ENCODE measurements around the gene TIMM13.

TIMM13 gene

GRCh38 chr19:2431318-2432055 lies 4.1 kb upstream of the TIMM13 start:
- Histone ChIP-seq H3K9me3 (ENCODE audit: control insufficient read depth in 2 of 2, low read length in 2 of 2) (no peaks in the 10 kb centered on the region), H3K36me3 (ENCODE audit: control insufficient read depth in 2 of 2, insufficient read depth in 2 of 2, low read length in 2 of 2) (peaks cover 13 to 26% of the 10 kb centered on the region in 2 donors), H3K4me1 (ENCODE audit: control insufficient read depth in 2 of 2, insufficient read depth in 2 of 2, low read length in 2 of 2) (peaks cover 8 to 13% of the 10 kb centered on the region in 2 donors), H3K4me3 (ENCODE audit: low read length in 2 of 2) (no peak overlapping the region), H3K27me3 (ENCODE audit: control insufficient read depth in 2 of 2, insufficient read depth in 2 of 2, low read length in 2 of 2) (no peaks in the 10 kb centered on the region), H3K27ac (ENCODE audit: low read depth in 2 of 2, low read length in 2 of 2) (no peak overlapping the region), H3K9ac (ENCODE audit: low read depth in 1 of 2, low read length in 2 of 2) (no peak overlapping the region)

- no peak overlapping the region for H3K9ac ChIP-seq (ENCODE audit: low read depth in 1 of 2, low read length in 2 of 2)
- H3K36me3 ChIP-seq (ENCODE audit: control insufficient read depth in 2 of 2, insufficient read depth in 2 of 2, low read length in 2 of 2): peaks cover 18 to 24% of the 10 kb centered on the region in 2 donors
- H3K4me1 ChIP-seq (ENCODE audit: control insufficient read depth in 2 of 2, insufficient read depth in 2 of 2, low read length in 2 of 2): peaks cover 16 to 22% of the 10 kb centered on the region in 2 donors
- no peaks in the 10 kb centered on the region for H3K9me3 ChIP-seq (ENCODE audit: control insufficient read depth in 2 of 2, low read length in 2 of 2)
- no peak overlapping the region for H3K4me3 ChIP-seq (ENCODE audit: low read length in 2 of 2)
- H3K27me3 ChIP-seq (ENCODE audit: control insufficient read depth in 2 of 2, insufficient read depth in 2 of 2, low read length in 2 of 2): no peaks in the 10 kb centered on the region
- no peak overlapping the region for H3K27ac ChIP-seq (ENCODE audit: low read depth in 2 of 2, low read length in 2 of 2)
Measured at GRCh38 chr19:2429917-2430535, 2.6 kb upstream of the TIMM13 start.

GRCh38 chr19:2428756-2429711 lies 1.6 kb upstream of the TIMM13 start:
- H3K4me1 ChIP-seq (ENCODE audit: control insufficient read depth in 2 of 2, insufficient read depth in 2 of 2, low read length in 2 of 2): peaks cover 16 to 22% of the 10 kb centered on the region in 2 donors
- peak overlapping the region in 1 of 2 donors; percentile 97 for H3K27ac ChIP-seq (ENCODE audit: low read depth in 2 of 2, low read length in 2 of 2)
- no peaks in the 10 kb centered on the region for H3K27me3 ChIP-seq (ENCODE audit: control insufficient read depth in 2 of 2, insufficient read depth in 2 of 2, low read length in 2 of 2)
- no peak overlapping the region for H3K4me3 ChIP-seq (ENCODE audit: low read length in 2 of 2)
- H3K36me3 ChIP-seq (ENCODE audit: control insufficient read depth in 2 of 2, insufficient read depth in 2 of 2, low read length in 2 of 2): peaks cover 15 to 17% of the 10 kb centered on the region in 2 donors
- H3K9me3 ChIP-seq (ENCODE audit: control insufficient read depth in 2 of 2, low read length in 2 of 2): no peaks in the 10 kb centered on the region
- no peak overlapping the region for H3K9ac ChIP-seq (ENCODE audit: low read depth in 1 of 2, low read length in 2 of 2)

GRCh38 chr19:2428321-2428690 lies 920 bp upstream of the TIMM13 start:
- Histone ChIP-seq H3K9me3 (ENCODE audit: control insufficient read depth in 2 of 2, low read length in 2 of 2) (no peaks in the 10 kb centered on the region), H3K4me3 (ENCODE audit: low read length in 2 of 2) (peak overlapping the region; percentile 86 to 92), H3K27ac (ENCODE audit: low read depth in 2 of 2, low read length in 2 of 2) (peak overlapping the region; percentile 95 to 97), H3K27me3 (ENCODE audit: control insufficient read depth in 2 of 2, insufficient read depth in 2 of 2, low read length in 2 of 2) (no peaks in the 10 kb centered on the region), H3K4me1 (ENCODE audit: control insufficient read depth in 2 of 2, insufficient read depth in 2 of 2, low read length in 2 of 2) (peaks cover 16 to 22% of the 10 kb centered on the region in 2 donors), H3K36me3 (ENCODE audit: control insufficient read depth in 2 of 2, insufficient read depth in 2 of 2, low read length in 2 of 2) (peaks cover 13 to 15% of the 10 kb centered on the region in 2 donors), H3K9ac (ENCODE audit: low read depth in 1 of 2, low read length in 2 of 2) (peak overlapping the region; percentile 89)

- Histone ChIP-seq H3K27ac (ENCODE audit: low read depth in 2 of 2, low read length in 2 of 2) (peak overlapping the region; percentile 95 to 97), H3K27me3 (ENCODE audit: control insufficient read depth in 2 of 2, insufficient read depth in 2 of 2, low read length in 2 of 2) (no peaks in the 10 kb centered on the region), H3K4me1 (ENCODE audit: control insufficient read depth in 2 of 2, insufficient read depth in 2 of 2, low read length in 2 of 2) (peaks cover 16 to 22% of the 10 kb centered on the region in 2 donors), H3K36me3 (ENCODE audit: control insufficient read depth in 2 of 2, insufficient read depth in 2 of 2, low read length in 2 of 2) (peaks cover 9 to 15% of the 10 kb centered on the region in 2 donors), H3K9me3 (ENCODE audit: control insufficient read depth in 2 of 2, low read length in 2 of 2) (no peaks in the 10 kb centered on the region), H3K4me3 (ENCODE audit: low read length in 2 of 2) (peak overlapping the region; percentile 86 to 92), H3K9ac (ENCODE audit: low read depth in 1 of 2, low read length in 2 of 2) (peak overlapping the region; percentile 89)
Measured at GRCh38 chr19:2426611-2427428, 566 bp downstream of the TIMM13 start.

- Histone ChIP-seq H3K27me3 (ENCODE audit: control insufficient read depth in 2 of 2, insufficient read depth in 2 of 2, low read length in 2 of 2) (no peaks in the 10 kb centered on the region), H3K4me1 (ENCODE audit: control insufficient read depth in 2 of 2, insufficient read depth in 2 of 2, low read length in 2 of 2) (peaks cover 16 to 22% of the 10 kb centered on the region in 2 donors), H3K27ac (ENCODE audit: low read depth in 2 of 2, low read length in 2 of 2) (no peak overlapping the region), H3K9ac (ENCODE audit: low read depth in 1 of 2, low read length in 2 of 2) (peak overlapping the region; percentile 14 to 89), H3K36me3 (ENCODE audit: control insufficient read depth in 2 of 2, insufficient read depth in 2 of 2, low read length in 2 of 2) (peaks cover 5 to 7% of the 10 kb centered on the region in 2 donors), H3K4me3 (ENCODE audit: low read length in 2 of 2) (peak overlapping the region in 1 of 2 donors; percentile 86), H3K9me3 (ENCODE audit: control insufficient read depth in 2 of 2, low read length in 2 of 2) (no peaks in the 10 kb centered on the region)
Measured at GRCh38 chr19:2425622-2426581, 1.5 kb downstream of the TIMM13 start.

- no peaks in the 10 kb centered on the region for H3K9me3 ChIP-seq (ENCODE audit: control insufficient read depth in 2 of 2, low read length in 2 of 2)
- H3K27me3 ChIP-seq (ENCODE audit: control insufficient read depth in 2 of 2, insufficient read depth in 2 of 2, low read length in 2 of 2): no peaks in the 10 kb centered on the region
- no peak overlapping the region for H3K4me3 ChIP-seq (ENCODE audit: low read length in 2 of 2)
- peaks cover 4 to 5% of the 10 kb centered on the region in 2 donors for H3K36me3 ChIP-seq (ENCODE audit: control insufficient read depth in 2 of 2, insufficient read depth in 2 of 2, low read length in 2 of 2)
- peaks cover 16 to 22% of the 10 kb centered on the region in 2 donors for H3K4me1 ChIP-seq (ENCODE audit: control insufficient read depth in 2 of 2, insufficient read depth in 2 of 2, low read length in 2 of 2)
- H3K9ac ChIP-seq (ENCODE audit: low read depth in 1 of 2, low read length in 2 of 2): no peak overlapping the region
- H3K27ac ChIP-seq (ENCODE audit: low read depth in 2 of 2, low read length in 2 of 2): no peak overlapping the region
Measured at GRCh38 chr19:2424686-2425621, 2.4 kb downstream of the TIMM13 start.

- Histone ChIP-seq H3K4me1 (ENCODE audit: control insufficient read depth in 2 of 2, insufficient read depth in 2 of 2, low read length in 2 of 2) (peaks cover 16 to 22% of the 10 kb centered on the region in 2 donors), H3K27ac (ENCODE audit: low read depth in 2 of 2, low read length in 2 of 2) (no peak overlapping the region)
Measured at GRCh38 chr19:2423915-2424685, 3.3 kb downstream of the TIMM13 start.

More at GRCh38 chr19:2423915-2424685, 3.3 kb downstream of the TIMM13 start:
- H3K9me3 ChIP-seq (ENCODE audit: control insufficient read depth in 2 of 2, low read length in 2 of 2): no peaks in the 10 kb centered on the region
- H3K36me3 ChIP-seq (ENCODE audit: control insufficient read depth in 2 of 2, insufficient read depth in 2 of 2, low read length in 2 of 2): peaks cover 4 to 5% of the 10 kb centered on the region in 2 donors
- H3K4me3 ChIP-seq (ENCODE audit: low read length in 2 of 2): no peak overlapping the region
- no peaks in the 10 kb centered on the region for H3K27me3 ChIP-seq (ENCODE audit: control insufficient read depth in 2 of 2, insufficient read depth in 2 of 2, low read length in 2 of 2)
- no peak overlapping the region for H3K9ac ChIP-seq (ENCODE audit: low read depth in 1 of 2, low read length in 2 of 2)
